Renal cortical epithelial cell (primary cell): ENCODE data around the gene TKTL1. TPM values are rescaled to one million over a fixed set of nuclear protein-coding genes. Genes with fewer than 3 reads are reported as not detected.
"Not testable (repeated sequence)": the region's sequence is repeated elsewhere in the genome, so short reads cannot be mapped to it uniquely, and the experiment has no call there.

ENCODE experiments used
- DNase-seq: peaks from one replicate; pipeline ENCODE4 v3.0.0-alpha.2; 2011; ENCODE audit warnings: low read depth
- total RNA-seq: library from RNA; depleted of rRNA; stranded (reverse); fragments of >200 nt; gene quantifications from 2 replicates; pipeline ENCODE4 v1.2.3, GENCODE V29; 2014

TKTL1 gene
- total RNA-seq, 1 donor from 2014 or later, result not detected

DNA sequence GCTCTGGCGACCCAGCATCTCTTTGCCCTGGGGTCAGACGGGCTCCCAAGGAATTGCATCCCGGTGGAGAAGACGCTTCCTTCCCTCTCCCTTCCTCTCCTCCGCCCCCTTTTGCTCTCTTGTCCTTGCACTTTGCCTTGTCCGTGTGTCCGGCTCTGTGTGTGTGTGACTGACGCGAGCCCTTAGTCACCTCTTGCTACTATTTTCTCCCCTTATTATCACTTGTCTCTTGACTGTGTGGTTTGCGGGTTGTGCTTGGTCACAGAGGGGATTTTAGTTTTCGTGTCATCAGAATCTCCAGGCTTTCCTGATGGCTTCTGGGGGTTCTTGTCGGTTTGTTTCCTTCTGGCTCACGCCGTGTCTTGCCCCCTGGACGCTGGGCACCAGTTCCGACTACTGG lies 47.5 kb downstream of the TKTL1 start:
- not testable (repeated sequence) for DNase-seq

DNA sequence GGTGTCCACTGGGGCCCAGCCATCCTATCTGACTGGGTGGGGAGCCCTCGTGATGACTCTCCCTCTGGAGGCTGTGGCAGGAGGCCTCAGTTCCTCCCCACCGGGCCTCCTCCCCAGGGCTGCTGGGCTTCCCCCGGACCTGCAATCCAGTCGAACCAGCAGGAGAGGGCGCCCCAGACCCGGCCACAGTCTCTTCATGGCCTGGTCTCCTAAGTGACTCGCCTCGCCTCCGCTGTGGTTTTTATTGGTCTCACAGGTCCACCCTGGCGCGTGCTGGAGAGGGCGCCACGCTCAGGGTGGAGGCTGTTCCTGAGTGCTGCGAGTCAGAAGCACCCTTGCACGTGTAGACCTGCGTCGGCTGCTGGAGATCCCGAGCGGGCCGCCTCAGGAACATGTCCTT lies 48.0 kb downstream of the TKTL1 start:
- DNase-seq, result not testable (repeated sequence)

DNA sequence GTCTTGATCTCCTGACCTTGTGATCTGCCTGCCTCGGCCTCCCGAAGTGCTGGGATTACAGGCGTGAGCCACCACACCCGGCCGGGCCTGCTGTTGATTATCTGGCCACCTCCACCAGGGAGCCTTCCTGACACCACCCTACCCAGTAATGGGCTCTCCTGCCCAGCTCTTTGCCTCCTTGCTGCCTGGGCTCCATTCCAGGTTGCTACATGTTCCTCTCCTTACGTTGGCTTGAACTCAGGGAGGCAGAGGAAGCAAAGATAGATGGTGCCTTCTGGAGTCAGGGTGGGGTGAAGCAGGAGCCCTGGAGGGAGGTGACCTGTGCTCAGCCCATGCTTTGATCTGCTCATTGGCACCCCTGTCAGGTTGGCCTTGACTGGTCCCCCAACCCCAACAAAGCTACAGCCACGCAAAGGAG lies 52.5 kb downstream of the TKTL1 start:
- no peak for DNase-seq

DNA sequence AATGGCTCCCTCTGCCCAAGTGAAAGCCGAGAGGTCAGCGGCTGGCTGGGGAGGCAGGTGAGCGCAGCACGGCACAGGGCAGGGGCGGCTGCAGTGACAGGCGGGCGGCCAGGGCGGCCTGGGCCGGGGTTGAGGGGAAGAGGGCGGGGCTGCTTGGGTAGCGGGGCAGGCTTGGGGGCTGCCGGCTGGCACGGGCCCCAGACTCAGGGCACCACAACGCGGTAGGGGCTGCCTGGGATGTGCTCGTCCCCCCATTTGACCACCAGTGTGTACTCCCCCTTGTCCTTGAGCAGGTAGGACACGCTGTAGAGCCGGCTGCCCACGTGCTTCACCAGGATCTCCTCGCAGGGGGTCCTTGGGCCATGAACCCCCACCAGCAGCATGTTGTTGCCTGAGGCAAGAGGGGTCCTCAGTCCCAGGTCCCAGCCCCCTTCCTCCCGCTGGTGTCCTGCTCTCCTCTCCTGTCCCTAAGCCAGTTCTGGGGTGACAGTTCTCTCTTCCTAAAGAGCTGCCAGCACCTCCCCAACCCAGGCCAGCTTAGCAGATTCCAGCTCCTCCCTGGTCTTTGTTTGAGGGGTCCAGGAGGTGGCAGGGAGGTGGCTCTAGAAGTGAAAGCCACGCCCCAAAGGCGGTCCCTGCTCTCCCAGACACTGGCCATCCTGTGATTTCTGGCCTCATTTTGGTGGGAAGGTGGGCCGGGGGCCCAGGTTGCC lies 53.2 kb downstream of the TKTL1 start:
- DNase-seq, result no peak

DNA sequence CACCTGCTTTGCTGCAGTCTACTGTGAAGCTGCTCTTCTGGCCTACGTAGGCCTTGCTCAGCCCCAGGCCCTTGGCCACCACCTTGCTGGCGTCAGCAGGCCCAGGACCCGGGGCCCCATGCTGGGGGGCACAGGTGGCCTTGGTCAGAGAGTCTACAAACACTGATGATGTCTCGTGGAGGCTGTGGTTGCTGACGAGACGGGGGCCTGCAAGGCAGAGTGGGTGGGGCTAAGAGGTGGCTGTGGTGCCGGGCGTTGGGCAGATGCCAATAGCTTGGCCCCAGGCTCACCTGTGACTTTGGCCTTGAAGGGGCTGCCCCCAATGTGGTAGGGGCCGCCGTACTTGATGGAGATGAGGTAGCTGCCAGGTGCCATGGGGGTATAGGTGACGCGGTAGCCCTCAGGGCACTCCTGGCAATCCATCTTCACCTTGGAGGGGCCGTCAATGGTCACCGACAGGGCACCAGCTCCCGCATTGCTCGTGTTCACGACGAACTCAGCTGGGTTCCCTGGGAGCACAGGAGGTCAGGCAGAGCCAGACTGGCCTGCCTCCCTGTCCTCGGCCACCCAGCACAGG lies 53.9 kb downstream of the TKTL1 start:
- DNase-seq, result no peak

DNA sequence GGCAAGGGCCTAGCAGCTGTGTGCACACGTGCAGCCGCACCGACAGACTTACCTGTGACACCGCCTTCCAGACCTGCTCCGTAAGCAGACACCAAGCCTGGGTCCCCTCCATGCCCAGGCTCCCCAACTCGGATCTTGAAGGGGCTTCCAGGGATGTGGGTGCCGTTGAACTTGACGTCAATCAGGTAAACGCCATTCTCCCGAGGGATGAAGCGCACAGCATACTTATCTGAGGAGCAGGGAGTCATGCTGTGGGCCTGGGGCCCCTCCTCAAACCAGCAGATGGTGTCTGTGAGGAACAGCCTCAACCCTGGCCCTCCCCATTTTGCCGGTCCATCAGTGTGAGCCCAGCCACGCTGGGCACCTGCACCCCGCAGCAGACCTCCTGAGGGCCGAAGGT lies 54.4 kb downstream of the TKTL1 start:
- DNase-seq, result no peak

DNA sequence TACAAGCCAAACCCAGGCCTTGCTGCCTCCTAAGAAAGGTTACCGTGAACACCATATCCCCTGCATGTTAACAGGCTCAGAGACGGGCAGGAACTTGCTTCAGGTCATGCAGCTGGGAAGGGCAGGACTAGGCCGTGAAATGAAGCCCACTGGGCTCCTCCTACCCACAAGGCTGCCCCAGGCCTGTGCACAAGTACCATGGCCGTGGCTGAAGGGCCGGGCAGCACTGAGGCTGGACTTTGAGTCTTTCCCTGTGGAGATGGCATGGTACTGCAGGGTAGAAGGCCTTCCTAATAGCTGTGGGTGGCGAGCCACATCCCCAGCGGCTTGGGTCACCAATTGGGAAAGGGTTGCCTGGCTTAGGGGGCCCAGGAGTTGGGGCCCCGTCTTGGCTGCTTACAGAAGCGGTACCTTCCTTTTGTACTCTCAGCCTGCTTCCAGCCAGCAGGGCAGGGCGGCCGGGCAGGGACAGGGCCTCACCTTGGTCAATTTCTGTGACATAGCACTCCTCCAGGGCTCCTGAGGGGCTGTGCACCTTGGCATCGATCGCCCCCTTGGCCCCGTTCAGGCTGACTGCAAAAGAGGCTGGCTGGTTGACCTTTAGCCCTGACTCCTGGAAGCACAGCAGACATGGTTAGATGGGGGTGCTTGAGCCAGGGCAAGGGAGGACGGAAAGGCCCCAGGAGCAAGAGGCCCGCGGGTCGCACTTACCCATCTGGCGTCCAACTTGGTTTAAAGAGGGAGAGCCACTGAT lies 55.0 kb downstream of the TKTL1 start:
- DNase-seq, result no peak

DNA sequence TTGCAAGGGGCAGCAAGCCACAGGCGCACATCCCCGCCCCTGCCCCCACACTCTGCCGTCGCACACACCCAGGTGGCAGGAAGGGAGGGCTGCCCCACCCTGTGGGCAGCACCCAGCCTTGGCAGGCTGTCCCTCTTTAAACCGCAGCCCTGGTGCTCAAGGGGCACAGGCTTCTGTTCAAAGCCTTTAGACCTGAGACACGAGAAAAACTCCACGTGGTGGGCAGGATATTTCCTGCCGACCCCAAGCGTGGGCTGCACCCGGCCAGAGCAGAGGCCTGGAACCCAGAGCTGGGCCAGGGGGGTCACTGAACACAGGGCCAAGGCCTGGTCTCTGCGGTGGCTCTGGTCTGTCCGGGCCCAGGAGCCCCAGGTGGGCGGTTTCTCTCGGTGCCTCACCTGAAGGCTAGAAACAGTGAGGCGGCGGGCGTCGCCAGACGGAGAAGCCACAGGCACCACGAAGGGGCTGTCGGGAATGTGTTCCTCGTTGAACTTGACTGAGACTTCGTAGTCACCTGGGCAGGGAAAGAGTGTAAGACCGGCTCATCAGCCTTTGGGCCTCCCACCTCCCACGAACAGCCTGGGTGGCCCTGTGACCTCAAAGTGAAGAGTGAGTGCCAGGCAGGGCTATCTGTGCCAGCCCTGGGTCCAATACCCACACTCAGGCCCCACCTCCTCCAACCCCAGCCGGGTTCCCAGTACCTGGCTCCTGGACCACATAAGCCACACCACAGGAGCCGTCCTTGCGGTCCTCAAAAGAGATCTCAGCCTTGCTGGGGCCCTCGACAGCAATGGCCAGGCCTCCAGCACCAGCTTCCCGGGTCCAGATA lies 55.8 kb downstream of the TKTL1 start:
- DNase-seq, result no peak

DNA sequence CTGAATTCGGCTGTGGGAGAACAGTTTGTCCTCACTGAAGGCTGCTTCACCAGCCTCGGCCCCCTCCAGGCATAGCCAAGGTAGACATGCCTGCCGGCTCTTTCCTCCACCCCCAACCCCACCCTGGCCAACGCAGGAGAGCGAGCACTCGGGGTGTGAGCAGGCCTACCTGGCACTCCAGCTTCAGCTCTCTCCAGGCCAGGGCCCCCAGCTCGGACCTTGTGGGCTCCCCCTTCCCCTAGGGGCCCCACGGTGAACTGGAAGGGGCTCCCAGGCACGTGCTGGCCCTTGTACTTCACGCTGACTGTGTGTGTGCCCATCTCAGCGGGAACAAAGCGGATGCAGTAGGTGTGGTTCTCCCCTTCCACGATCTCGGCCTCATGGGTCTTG lies 56.4 kb downstream of the TKTL1 start:
- DNase-seq, result no peak

DNA sequence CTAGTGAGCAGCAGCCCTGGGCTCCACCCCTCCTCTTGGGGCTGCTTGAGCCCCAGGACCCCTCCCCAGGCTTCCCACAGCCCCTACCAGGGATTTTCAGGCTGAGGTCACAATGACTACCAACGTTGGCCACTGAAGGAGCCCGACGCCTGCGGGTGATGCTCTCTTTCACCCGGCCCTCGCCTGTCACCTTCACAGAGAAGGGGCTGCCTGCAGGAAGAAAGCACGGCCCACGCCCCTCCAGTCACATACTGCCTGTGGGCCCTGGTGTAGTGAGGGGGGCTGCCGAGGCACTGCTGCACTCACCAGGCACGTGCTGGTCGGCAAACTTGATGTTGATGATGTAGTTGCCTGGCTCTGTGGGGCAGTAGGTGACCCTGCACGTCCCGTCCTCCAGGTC lies 56.9 kb downstream of the TKTL1 start:
- no peak for DNase-seq

DNA sequence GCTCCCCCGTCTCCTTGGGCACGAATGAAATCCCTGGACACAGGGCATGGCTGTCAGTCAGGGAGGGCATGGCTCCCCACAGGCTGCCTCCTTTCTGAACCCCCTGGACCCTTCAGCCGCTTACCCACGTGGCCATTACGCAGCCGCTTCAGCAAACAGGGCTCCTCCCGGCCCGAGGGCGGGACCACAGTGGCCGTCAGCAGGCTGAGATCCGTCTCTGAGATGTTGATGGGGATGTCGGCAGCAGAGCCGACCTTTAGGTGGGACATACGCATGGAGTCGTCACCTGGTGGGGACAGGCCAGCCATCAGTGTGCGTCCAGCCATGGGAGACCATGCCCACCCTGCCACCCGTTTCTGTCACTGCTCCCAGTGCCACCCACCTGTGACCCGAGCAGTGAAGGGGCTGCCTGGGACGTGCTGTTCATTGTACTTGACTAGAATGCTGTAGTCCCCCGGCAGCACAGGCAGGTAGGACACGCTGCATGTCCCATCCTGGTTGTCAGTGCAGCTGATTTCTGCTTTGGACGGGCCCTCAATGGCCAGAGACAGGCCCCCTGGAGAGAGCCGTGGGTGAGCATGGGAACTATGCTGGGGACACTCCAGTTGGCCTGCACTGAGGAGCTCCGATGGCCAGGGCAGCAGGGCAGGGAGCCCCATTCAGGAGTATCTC lies 57.7 kb downstream of the TKTL1 start:
- no peak for DNase-seq

DNA sequence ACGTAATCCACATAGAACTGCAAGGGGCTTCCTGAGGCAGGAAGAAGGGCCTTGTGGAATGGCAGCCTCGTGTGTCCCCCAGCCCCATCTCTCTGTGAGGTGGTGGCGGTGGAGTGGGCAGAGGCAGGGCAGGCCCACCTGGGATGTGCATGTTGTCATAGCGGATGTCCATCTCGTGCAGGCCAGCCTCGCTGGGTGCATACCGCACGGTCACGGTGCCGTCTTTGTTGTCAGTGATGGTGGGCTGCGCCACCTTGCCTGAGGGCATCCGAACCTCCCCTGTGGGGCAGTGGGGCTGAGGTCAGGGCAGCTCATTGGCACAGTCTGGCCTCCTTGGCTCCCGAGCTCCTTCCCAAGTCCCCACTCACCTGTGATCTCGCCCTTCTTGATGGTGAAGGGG lies 58.4 kb downstream of the TKTL1 start:
- no peak for DNase-seq

DNA sequence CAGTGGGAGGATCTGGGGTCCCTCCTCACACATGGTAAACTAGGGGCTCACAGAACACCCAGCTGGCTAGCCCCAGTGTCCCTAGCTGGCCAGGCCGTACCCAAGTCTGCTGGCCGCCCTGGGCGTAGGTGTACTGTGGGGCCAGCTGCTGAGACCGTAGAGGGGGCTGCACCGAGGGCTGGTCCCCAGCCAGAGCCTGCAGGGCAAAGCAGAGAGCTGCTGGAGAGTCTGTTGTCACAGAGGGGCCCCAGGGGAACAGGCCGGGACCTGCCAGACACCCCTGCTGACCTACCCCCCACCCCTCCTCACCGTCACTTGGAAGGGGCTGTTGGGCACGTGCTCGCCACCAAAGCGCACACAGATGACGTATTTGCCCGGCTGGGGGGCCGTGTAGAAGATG lies 58.9 kb downstream of the TKTL1 start:
- no peak for DNase-seq

DNA sequence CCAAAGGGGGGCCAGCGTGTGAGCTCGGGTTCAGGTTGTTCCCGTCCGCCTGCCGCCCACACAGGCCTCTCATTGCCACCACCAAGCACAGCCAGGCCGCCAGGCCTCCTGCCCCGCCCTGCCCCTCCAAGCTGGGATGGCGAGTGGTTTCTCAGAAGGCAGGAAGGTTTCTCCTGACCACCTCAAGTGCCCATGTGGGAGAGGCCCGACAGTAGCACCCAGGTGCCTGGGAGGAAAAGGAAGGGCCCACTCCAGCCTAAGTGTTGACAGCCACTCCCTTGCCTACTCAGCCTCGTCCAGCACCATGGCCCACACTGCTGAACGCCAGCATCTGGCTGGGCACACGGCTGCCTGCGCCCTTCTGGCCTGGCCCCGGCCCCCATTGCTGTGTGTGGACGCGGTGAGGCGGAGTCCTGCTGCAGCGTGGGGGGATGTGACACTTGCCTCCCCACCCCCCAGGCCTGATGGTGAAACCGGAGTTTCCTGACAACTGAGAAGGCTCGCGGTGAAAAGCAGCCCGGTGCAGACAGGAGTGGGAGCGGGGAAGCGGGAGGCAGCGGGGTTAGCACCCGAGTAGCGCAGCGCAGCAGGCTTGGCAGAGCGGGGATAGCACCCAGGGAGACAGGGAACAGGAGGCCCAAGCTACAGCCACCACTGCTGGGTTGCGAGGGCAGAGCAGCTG lies 59.6 kb downstream of the TKTL1 start:
- DNase-seq, result no peak

DNA sequence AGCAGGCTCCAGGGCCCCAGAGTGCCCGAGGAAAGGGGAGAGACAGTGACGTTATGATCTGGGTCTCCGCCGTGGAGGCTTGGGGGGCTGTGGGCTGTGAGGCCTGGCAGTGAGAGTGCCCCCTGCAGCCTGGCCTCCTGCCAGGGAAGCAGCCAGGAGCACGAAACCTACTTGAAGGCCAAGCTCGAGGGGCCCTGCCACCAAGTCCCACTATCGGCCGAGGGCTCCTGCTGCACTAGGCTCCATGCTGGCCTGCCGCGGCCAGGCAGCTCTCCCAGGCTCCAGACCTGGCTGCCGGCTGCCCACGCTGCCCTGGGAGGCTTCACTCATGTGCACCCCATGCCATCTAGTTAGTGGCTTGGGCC lies 60.2 kb downstream of the TKTL1 start:
- DNase-seq, result no peak

DNA sequence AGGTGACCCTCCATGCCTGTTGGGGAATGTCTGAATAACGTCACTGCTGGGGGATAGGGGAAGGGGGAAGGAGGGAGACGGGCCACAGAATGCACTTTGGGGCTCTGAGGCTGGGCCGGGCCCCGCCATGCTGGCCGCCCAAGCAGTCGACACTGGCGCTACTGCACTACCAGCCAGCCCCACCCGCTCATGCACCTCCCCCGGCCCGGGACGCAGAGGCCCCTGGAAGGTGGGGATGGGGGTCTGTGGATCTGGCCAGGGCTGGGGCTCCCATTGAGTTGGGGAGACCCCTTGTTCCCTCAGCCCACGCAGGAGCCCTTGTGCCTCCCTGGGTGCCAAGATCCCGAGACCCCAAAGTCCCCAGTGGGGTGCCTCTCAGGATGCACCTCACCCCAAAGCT lies 61.0 kb downstream of the TKTL1 start:
- no peak for DNase-seq

DNA sequence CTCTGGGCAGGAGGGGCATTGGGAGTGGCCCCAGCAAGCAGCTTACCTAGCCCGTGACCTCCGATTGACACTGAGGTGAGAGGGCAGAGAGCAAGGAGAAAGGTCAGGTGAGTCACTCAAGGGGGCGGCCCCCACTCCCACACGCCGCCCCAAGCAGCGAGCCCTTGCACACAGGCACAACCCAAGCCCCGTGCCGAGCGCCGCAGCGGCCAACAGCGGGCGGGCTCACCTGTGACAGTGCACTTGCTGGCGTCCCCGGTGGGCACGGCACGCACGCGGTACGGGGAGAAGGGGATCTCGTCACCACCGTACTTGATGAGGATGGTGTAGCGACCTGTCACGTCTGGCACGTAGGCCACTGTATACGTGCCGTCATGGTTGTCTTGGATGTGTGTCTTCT lies 61.6 kb downstream of the TKTL1 start:
- DNase-seq, result no peak

DNA sequence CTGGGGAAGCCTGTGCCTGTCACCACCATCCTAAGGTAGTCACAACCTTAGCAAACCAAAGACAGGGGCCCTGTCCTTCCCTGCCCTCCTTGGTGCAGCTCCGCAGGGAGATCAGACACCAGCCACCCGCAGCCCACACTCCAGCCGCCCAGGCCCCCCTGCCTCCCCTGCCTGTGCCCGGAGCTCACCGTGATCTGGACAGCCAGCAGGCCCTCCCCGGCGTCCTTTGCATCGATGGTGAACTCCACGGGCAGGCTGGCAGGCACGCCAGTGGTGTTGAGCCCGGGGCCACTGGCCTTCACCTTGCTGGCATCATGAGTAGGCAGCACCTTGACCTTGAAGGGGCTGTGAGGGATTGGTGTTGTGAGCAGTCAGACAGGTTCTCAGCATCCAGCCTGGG lies 62.4 kb downstream of the TKTL1 start:
- DNase-seq, result no peak

DNA sequence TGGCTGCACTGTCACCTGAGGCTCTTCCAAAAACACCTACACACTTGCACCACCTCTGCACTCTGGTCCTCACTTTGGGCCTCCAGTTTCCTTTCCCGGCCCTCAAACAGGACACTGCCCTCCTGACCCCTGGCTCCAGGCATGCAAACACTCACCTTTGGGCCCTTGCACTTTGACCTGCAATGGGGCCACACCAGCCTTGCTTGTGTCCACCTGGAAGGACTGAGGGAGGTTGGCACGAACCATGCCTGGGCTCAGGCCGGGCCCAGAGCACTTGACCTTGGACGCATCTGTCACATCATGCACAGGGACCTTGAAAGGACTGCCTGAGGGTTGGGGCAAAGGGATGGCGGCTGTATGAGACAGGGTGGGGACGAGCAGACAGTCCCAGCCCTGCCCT lies 63.2 kb downstream of the TKTL1 start:
- no peak for DNase-seq

DNA sequence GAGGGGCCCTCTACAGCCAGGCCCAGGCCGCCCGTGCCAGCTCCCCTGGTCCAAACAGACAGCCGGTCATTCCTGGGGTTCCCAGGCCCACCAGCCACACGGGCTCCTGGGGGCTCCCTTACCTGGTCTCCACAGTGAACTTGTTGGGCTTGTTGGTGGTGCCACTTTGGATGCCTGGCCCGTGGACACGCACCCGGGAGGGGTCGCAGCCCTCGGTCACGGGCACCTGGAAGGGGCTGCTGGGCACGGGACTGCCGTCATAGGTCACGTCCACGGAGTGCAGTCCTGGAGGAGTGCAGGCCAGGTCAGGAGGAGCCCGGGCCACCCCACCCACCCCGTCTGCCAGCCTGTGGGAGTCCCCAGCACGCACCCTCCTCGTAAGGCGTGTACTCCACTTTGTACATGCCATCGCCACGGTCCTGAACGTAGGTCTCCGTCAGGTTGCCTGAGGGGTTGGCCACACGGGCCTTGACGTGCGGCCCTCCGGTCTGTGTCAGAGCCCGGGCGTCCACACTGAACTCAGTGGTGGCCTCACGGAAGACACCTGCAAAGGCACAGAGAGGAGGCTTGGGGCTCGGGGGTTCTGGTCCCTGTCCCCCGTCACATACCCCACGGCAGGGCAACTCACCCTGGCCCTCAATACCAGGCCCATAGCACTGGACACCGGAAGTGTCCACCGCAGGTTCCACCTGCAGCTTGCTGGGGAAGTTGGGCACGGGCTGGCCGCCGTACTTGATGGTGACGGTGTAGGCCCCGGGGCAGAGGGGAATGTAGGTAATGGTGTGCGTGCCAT lies 64.0 kb downstream of the TKTL1 start:
- no peak for DNase-seq
